ENCODE data around the gene ZBTB11.
"Not testable (repeated sequence)": the region's sequence is repeated elsewhere in the genome, so short reads cannot be mapped to it uniquely, and the experiment has no call there.

Gene ZBTB11

DNA sequence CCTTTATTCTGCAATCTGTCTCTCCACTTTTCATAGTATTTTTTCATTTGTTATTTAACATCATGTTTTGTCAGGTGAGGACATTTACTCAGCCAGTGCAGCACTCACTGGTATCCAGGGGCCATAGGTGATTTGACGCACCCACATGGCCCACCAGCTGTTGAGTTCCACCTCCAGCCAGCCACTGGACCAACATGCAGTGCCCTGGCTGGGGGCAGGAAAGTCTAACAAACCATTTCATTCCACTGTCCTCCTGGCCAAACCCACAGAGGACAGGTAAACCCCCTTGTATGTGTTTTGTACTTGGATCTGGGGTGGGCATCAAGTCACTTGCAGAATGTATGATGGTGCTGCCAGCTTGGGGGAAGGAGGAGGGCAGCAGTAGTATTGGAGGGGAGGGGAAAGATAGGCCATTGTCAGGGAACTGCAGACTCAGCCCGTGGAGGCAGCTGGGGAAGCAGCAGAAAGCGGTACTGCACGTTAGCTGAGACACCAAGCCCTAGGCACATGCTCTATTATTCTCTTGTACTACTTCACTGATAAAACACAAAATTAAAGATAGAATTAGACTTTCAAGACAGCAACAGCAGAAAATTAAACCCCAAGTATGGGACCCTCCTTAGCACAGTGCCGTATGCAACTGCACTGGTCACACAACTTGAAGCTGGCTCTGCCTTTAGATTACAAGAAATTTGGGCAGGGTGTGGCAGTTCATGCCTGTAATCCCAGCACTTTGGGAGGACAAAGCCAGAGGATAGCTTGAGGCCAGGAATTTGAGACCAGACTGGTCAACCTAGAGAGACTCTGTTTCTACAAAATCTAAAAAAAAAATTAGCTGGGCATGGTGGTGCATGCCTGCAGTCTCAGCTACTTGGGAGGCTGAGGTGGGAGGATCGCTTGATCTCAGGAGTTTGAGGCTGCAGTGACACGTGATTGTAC lies 25.0 kb upstream of the ZBTB11 start:
- CTCF ChIA-PET = interaction anchor here (0.8 to 1.9 kb wide), 4 partner anchors 11 to 527 kb away, joined by 3 to 5 read pairs (median 4); no protein-coding TSS in a partner anchor
- no peaks in the 10 kb centered on the region for H3K9me3 Mint-ChIP-seq
- H3K27ac Mint-ChIP-seq = no peak overlapping the region

DNA sequence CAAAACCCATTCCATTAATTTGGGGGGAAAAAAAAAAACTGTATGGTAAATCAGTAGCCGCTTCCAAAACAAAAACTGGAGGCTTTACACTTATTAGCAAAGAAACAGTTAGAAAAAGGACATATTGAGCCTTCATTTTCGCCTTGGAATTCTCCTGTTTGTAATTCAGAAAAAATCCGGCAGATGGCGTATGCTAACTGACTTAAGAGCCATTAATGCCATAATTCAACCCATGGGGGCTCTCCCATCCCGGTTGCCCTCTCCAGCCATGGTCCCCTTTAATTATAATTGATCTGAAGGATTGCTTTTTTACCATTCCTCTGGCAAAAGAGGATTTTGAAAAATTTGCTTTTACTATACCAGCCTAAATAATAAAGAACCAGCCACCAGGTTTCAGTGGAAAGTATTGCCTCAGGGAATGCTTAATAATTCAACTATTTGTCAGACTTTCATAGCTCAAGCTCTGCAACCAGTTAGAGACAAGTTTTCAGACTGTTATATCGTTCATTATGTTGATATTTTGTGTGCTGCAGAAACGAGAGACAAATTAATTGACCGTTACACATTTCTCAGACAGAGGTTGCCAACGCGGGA lies 18.9 kb upstream of the ZBTB11 start:
- Mint-ChIP-seq H3K36me3 (no peaks in the 10 kb centered on the region), H3K27ac (no peak overlapping the region), H3K4me1 (peaks cover 6% of the 10 kb centered on the region), H3K27me3 (no peaks in the 10 kb centered on the region), H3K9me3 (no peaks in the 10 kb centered on the region), H3K4me3 (no peak overlapping the region)
- CTCF ChIA-PET = interaction anchor here (0.6 to 2.5 kb wide), 4 partner anchors 21 to 530 kb away, joined by 3 to 12 read pairs (median 4); no protein-coding TSS in a partner anchor
- DNase-seq = peak; percentile 41

More for the DNA sequence above, 25.0 kb upstream of the ZBTB11 start:
- Mint-ChIP-seq H3K4me3 (no peak overlapping the region), H3K27me3 (peaks cover 4% of the 10 kb centered on the region), H3K36me3 (no peaks in the 10 kb centered on the region), H3K4me1 (no peaks in the 10 kb centered on the region)
- no peak for DNase-seq

DNA sequence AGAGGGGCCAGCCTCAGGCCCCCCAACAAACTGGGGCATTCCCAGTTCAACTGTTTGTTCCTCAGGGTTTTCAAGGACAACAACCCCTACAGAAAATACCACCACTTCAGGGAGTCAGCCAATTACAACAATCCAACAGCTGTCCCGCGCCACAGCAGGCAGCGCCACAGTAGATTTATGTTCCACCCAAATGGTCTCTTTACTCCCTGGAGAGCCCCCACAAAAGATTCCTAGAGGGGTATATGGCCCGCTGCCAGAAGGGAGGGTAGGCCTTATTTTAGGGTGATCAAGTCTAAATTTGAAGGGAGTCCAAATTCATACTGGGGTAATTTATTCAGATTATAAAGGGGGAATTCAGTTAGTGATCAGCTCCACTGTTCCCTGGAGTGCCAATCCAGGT lies 17.9 kb upstream of the ZBTB11 start:
- H3K27ac Mint-ChIP-seq, H3K36me3 Mint-ChIP-seq, H3K4me3 Mint-ChIP-seq, DNase-seq, H3K9me3 Mint-ChIP-seq, H3K27me3 Mint-ChIP-seq: not testable (repeated sequence)
- peaks cover 10% of the 10 kb centered on the region for H3K4me1 Mint-ChIP-seq
- CTCF ChIA-PET = interaction anchor here (1.6 to 2.5 kb wide), 2 partner anchors 110 to 531 kb away, joined by 4 to 12 read pairs; no protein-coding TSS in a partner anchor

DNA sequence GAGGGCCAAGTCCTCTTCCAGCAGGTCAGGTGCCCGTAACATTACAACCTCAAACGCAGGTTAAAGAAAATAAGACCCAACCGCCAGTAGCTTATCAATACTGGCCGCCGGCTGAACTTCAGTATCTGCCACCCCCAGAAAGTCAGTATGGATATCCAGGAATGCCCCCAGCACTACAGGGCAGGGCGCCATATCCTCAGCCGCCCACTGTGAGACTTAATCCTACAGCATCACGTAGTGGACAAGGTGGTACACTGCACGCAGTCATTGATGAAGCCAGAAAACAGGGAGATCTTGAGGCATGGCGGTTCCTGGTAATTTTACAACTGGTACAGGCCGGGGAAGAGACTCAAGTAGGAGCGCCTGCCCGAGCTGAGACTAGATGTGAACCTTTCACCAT lies 16.6 kb upstream of the ZBTB11 start:
- H3K27ac Mint-ChIP-seq, H3K27me3 Mint-ChIP-seq, H3K36me3 Mint-ChIP-seq, H3K4me3 Mint-ChIP-seq, H3K9me3 Mint-ChIP-seq: not testable (repeated sequence)
- H3K4me1 Mint-ChIP-seq = peaks cover 10% of the 10 kb centered on the region
- peak; percentile 58 for DNase-seq
- CTCF ChIA-PET = interaction anchor here (1.6 kb wide), 1 partner anchor 112 kb away, joined by 4 read pairs; no protein-coding TSS in a partner anchor

DNA sequence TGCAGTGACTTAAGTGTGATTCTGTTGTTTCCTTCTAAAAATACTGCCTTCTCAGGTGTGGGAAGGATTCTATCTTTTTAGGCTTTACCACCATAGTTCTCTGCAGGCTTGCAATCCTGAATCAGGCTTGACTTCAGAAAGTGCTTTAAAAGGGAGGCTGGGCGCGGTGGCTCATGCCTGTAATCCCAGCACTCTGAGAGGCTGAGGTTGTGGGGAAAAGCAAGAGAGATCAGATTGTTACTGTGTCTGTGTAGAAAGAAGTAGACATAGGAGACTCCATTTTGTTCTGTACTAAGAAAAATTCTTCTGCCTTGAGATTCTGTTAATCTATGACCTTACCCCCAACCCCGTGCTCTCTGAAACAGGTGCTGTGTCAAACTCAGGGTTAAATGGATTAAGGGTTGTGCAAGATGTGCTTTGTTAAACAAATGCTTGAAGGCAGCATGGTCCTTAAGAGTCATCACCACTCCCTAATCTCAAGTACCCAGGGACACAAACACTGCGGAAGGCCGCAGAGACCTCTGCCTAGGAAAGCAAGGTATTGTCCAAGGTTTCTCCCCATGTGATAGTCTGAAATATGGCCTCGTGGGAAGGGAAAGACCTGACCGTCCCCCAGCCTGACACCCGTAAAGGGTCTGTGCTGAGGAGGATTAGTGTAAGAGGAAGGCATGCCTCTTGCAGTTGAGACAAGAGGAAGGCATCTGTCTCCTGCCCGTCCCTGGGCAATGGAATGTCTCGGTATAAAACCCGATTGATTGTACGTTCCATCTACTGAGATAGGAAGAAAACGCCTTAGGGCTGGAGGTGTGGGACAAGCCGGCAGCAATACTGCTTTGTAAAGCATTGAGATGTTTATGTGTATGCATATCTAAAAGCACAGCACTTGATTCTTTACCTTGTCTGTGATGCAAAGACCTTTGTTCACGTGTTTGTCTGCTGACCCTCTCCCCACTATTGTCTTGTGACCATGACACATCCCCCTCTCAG lies 15.0 kb upstream of the ZBTB11 start:
- CTCF ChIA-PET = interaction anchor here (0.9 to 1.3 kb wide), 2 partner anchors 10 to 32 kb away, joined by 3 to 5 read pairs; partner anchors contain the start of gene CEP97
- DNase-seq, H3K27me3 Mint-ChIP-seq, H3K27ac Mint-ChIP-seq, H3K36me3 Mint-ChIP-seq, H3K9me3 Mint-ChIP-seq, H3K4me3 Mint-ChIP-seq: not testable (repeated sequence)
- peaks cover 18% of the 10 kb centered on the region for H3K4me1 Mint-ChIP-seq

DNA sequence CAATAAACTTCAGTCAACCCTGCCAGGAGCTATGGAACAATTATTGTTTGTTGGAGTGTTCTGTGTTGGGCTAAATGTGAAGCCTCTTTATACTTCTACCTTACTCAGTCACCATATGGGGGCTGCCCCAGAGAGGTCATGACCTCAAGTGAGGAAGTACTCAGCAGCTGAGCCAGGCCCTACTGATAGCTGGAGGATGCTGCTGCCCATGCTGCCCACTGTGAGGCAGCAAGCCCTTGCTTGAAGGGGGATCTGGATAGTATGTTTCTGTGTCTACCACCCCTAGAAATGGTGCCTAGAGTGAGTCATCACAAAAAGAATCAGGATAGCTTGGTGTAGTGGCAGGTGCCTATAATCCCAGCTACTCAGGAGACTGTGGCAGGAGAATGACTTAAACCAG lies 14.0 kb upstream of the ZBTB11 start:
- peaks cover 6% of the 10 kb centered on the region for H3K36me3 Mint-ChIP-seq
- no peaks in the 10 kb centered on the region for H3K9me3 Mint-ChIP-seq
- CTCF ChIA-PET = interaction anchor here (1.0 to 1.5 kb wide), 4 partner anchors 11 to 534 kb away, joined by 3 to 6 read pairs (median 6); no protein-coding TSS in a partner anchor
- DNase-seq = no peak
- H3K27me3 Mint-ChIP-seq = no peaks in the 10 kb centered on the region
- peaks cover 19% of the 10 kb centered on the region for H3K4me1 Mint-ChIP-seq
- H3K4me3 Mint-ChIP-seq = no peak overlapping the region
- H3K27ac Mint-ChIP-seq = no peak overlapping the region

DNA sequence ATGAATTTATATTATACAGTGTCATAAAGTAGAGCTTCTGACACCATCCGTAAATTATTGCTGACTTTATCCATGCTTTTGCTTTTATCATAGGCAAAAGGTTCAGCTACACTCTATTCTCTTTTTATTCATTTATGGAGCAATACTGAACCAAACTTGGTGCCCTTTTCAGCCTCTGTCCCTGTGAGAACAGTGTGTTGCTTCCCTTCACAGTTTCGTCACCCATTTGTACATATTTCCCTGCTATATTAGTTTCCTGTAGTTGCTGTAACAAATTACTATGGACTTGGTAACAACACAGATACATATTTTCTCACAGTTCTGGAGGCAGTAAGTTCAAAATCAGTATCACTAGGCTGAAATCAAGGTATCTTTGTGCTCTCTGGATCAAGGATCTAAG lies 12.4 kb upstream of the ZBTB11 start:
- CTCF ChIA-PET = interaction anchor here (1.5 kb wide), 1 partner anchor 114 kb away, joined by 6 read pairs; no protein-coding TSS in a partner anchor
- Mint-ChIP-seq H3K9me3 (no peaks in the 10 kb centered on the region), H3K27me3 (no peaks in the 10 kb centered on the region), H3K27ac (no peak overlapping the region), H3K4me1 (peaks cover 33% of the 10 kb centered on the region), H3K4me3 (no peak overlapping the region), H3K36me3 (peaks cover 20% of the 10 kb centered on the region)
- DNase-seq = no peak

DNA sequence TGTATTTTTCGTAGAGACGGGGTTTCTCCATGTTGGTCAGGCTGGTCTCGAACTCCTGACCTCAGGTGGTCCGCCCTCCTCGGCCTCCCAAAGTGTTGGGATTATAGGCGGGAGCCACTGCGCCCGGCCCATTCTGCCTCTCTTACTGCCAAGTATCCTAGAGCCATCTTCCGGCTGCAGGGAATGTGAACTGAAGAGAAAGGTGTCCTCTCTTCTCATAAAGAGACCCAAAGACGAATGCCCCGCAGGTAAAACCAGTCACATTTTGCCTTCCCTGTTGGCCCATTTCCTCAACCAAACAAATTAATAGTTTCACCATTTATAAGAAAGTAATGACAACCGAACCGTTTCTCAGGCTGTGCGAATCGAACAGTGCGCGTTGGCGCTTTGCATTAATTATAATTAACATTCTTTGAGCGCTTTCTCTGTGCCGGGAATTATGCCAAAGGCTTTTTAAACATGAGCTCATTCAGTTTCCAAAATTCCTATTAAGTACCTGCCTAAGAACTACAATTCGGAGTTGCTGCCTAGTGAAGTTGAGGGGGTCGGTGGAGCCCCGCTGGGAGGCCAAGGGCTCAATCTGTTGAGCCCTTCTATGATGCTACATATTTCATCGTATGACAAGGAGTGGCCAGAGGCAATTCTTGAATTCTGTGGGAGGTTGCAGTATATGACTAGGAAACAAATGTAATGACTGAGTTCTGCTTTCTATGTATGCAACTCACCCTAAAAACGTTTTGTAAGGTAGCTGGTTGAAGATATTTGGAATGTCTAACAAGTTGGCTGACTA lies 10.4 kb upstream of the ZBTB11 start:
- H3K9me3 Mint-ChIP-seq = no peaks in the 10 kb centered on the region
- H3K36me3 Mint-ChIP-seq = peaks cover 24% of the 10 kb centered on the region
- H3K4me1 Mint-ChIP-seq = peaks cover 37% of the 10 kb centered on the region
- CTCF ChIA-PET = interaction anchor here (0.7 to 2.1 kb wide), 2 partner anchors 10 to 39 kb away, joined by 3 to 6 read pairs; partner anchors contain the start of gene ZBTB11
- no peaks in the 10 kb centered on the region for H3K27me3 Mint-ChIP-seq
- DNase-seq = no peak
- H3K4me3 Mint-ChIP-seq = peak overlapping the region; percentile 97
- peak overlapping the region; percentile 97 for H3K27ac Mint-ChIP-seq

DNA sequence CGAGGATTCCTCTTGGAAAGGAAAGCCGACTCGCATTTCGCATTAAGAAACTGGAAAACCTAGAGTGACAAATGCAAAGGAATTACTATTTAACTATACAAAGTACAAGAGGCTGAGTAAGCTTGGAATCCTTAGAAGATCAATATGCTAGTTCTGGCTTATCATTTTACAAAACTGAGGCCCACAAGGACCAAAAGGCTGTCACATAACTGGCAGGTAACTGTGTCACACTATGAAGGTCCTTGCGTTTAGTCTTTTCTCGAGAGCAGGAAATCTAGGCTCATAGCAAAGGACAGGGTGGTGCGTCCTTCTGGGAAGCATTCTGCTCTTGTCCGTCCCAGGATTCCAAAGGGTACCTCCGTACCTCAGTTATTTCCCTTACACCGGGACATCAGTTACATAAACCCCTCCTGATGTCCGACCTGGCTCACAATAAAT lies 9.0 kb upstream of the ZBTB11 start:
- H3K4me1 Mint-ChIP-seq = peaks cover 38% of the 10 kb centered on the region
- no peaks in the 10 kb centered on the region for H3K27me3 Mint-ChIP-seq
- DNase-seq = no peak
- H3K9me3 Mint-ChIP-seq = no peaks in the 10 kb centered on the region
- CTCF ChIA-PET = interaction anchor here (1.5 to 2.1 kb wide), 2 partner anchors 8 to 10 kb away, joined by 6 read pairs; partner anchors contain the start of gene ZBTB11
- H3K27ac Mint-ChIP-seq = peak overlapping the region; percentile 97
- peak overlapping the region; percentile 97 for H3K4me3 Mint-ChIP-seq
- H3K36me3 Mint-ChIP-seq = peaks cover 37% of the 10 kb centered on the region

DNA sequence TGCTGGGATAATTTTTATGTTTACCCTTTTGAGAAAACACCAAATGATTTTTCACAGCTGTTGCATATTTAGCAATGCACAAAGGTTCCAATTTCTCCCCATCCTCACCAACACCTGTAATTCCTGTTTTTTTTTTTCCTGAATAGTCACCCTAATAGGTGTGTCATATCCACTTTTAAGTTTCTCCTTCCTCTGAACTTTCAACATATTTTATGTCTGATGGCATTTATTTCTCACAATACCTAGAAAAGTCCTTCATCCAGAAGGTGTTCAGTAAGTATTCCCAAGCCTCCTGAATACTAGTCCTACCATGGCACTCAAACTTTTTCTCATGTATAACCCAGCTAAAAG lies 8.1 kb upstream of the ZBTB11 start:
- Mint-ChIP-seq H3K36me3 (peaks cover 44% of the 10 kb centered on the region), H3K9me3 (no peaks in the 10 kb centered on the region), H3K27ac (peak overlapping the region; percentile 97), H3K27me3 (no peaks in the 10 kb centered on the region), H3K4me3 (peak overlapping the region; percentile 97), H3K4me1 (peaks cover 33% of the 10 kb centered on the region)
- CTCF ChIA-PET = interaction anchor here (1.5 to 2.1 kb wide), 3 partner anchors 8 to 23 kb away, joined by 3 to 6 read pairs (median 6); partner anchors contain the start of gene ZBTB11
- DNase-seq = no peak

DNA sequence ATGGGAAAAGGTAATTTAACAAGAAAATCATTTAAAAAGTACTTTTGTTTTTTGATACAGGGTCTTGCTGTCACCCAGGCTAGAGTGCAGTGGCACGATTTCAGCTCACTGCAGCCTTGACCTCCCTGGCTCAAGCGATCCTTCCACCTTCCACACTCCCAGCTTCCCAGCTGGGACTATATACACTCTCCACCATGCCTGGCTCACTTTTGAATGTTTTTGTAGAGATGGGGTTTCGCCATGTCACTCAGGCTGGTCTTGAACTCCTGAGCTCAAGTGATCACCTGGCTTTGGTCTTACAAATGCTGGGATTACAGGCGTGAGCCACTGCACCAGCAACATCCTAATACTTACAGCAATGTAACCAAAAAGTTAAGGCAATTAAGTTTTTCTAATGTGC lies 3.5 kb upstream of the ZBTB11 start:
- Mint-ChIP-seq H3K27ac (no peak overlapping the region), H3K9me3 (no peaks in the 10 kb centered on the region), H3K27me3 (peaks cover 4% of the 10 kb centered on the region), H3K36me3 (peaks cover 45% of the 10 kb centered on the region), H3K4me3 (no peak overlapping the region), H3K4me1 (peaks cover 39% of the 10 kb centered on the region)
- CTCF ChIA-PET = no interaction called here
- DNase-seq = no peak

DNA sequence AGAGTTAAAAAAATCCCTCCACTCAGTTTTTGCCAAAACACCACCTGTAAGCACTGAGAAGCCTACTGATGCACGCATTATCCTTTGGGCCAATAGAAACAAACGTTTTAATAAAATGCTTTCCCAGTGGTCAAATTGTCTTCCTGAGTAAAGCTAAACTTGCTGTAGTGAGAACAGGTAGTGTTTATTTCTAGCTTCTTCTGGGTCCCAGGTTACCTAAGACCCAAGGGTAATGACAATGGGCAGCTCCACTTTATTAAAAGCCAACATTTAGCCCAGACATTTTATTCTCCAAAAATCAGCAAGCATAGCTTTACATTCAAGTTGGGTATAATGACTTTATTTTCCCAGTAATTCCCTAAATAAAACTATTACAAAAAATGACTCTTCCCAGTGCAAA lies 1.9 kb upstream of the ZBTB11 start:
- not testable (repeated sequence) for H3K27me3 Mint-ChIP-seq, H3K4me3 Mint-ChIP-seq, H3K27ac Mint-ChIP-seq, H3K9me3 Mint-ChIP-seq, DNase-seq
- H3K4me1 Mint-ChIP-seq = peaks cover 43% of the 10 kb centered on the region
- H3K36me3 Mint-ChIP-seq = peaks cover 39% of the 10 kb centered on the region
- CTCF ChIA-PET = interaction anchor here (0.9 kb wide), 1 partner anchor 166 kb away, joined by 3 read pairs; the partner anchor contains the start of gene SENP7
